Loucy (cell line): ENCODE data around the gene PRXL2B.

Experiments
- H2AFZ ChIP-seq: fragments of 200-600 bp; sonication (generic); 2 replicates; pipeline ENCODE4 v1.6.0; 2016; ENCODE audit warnings: antibody characterized with exemption, mild to moderate bottlenecking, low read length, moderate library complexity
- H3F3A ChIP-seq: fragments of 200-600 bp; 2 replicates; pipeline ENCODE4 v1.6.0; 2016; ENCODE audit warnings: antibody characterized with exemption, low read depth, mild to moderate bottlenecking
- H3K27me3 ChIP-seq: fragments of 200-600 bp; sonication (generic); 2 replicates; pipeline ENCODE4 v1.6.1; 2014; ENCODE audit warnings: low read length, mild to moderate bottlenecking; ENCODE audit not compliant: insufficient read depth, poor library complexity, severe bottlenecking
- H3K36me3 ChIP-seq: fragments of 200-600 bp; sonication (generic); 2 replicates; pipeline ENCODE4 v1.6.1; 2016; ENCODE audit warnings: low read length; ENCODE audit not compliant: insufficient read depth
- H3K4me1 ChIP-seq: fragments of 200-600 bp; sonication (generic); 2 replicates; pipeline ENCODE4 v1.5.1; 2014; ENCODE audit warnings: low read length, mild to moderate bottlenecking; ENCODE audit not compliant: insufficient read depth, poor library complexity, severe bottlenecking
- H3K4me2 ChIP-seq: fragments of 200-600 bp; sonication (generic); 2 replicates; pipeline ENCODE4 v1.6.0; 2014; ENCODE audit warnings: antibody characterized with exemption, low read length, low read depth, mild to moderate bottlenecking; ENCODE audit not compliant: poor library complexity, severe bottlenecking
- H3K4me3 ChIP-seq: fragments of 200-600 bp; sonication (generic); 2 replicates; pipeline ENCODE4 v1.5.1; 2014; ENCODE audit warnings: low read length, mild to moderate bottlenecking, mixed read lengths; ENCODE audit not compliant: poor library complexity, severe bottlenecking
- H3K79me2 ChIP-seq: fragments of 200-600 bp; sonication (generic); 2 replicates; pipeline ENCODE4 v1.6.1; 2014; ENCODE audit warnings: low read length; ENCODE audit not compliant: insufficient read depth
- H3K9ac ChIP-seq: fragments of 200-600 bp; sonication (generic); 2 replicates; pipeline ENCODE4 v1.6.0; 2014; ENCODE audit warnings: mild to moderate bottlenecking, low read depth, low read length, moderate library complexity; ENCODE audit not compliant: poor library complexity, severe bottlenecking
- H3K9me2 ChIP-seq: fragments of 200-600 bp; sonication (generic); replicated peaks from 2 replicates; pipeline ENCODE4 v1.6.1; 2016; ENCODE audit warnings: low read depth, low read length, mixed read lengths
- H3K9me3 ChIP-seq: fragments of 200-600 bp; sonication (generic); 2 replicates; pipeline ENCODE4 v1.6.1; 2014; ENCODE audit warnings: mild to moderate bottlenecking, antibody characterized with exemption, low read length, low read depth; ENCODE audit not compliant: insufficient read depth
- H4K20me1 ChIP-seq: fragments of 200-600 bp; sonication (generic); 2 replicates; pipeline ENCODE4 v1.6.0; 2014; ENCODE audit warnings: antibody characterized with exemption, low read length, mild to moderate bottlenecking; ENCODE audit not compliant: insufficient read depth, poor library complexity, severe bottlenecking
- CTCF ChIP-seq: fragments of 200-600 bp; sonication (generic); conservative IDR thresholded peaks from 2 replicates; pipeline ENCODE4 v1.5.1; 2014; ENCODE audit warnings: mild to moderate bottlenecking, antibody characterized with exemption, low read length
- EZH2phosphoT487 ChIP-seq: fragments of 200-600 bp; IDR thresholded peaks from 2 replicates; pipeline ENCODE4 v1.6.1; 2018; ENCODE audit warnings: antibody characterized with exemption, mild to moderate bottlenecking, moderate library complexity, borderline replicate concordance

The PRXL2B gene

GRCh38 chr1:2606396-2606880 lies 19.9 kb downstream of the PRXL2B start:
- Histone ChIP-seq H3K4me2 (no peak overlapping the region), H2AFZ (no peak overlapping the region), H4K20me1 (no peaks in the 10 kb centered on the region), H3K9me2 (no peaks in the 10 kb centered on the region), H3K4me1 (no peaks in the 10 kb centered on the region), H3K79me2 (no peaks in the 10 kb centered on the region), H3K4me3 (no peak overlapping the region), H3K9ac (no peak overlapping the region), H3K36me3 (no peaks in the 10 kb centered on the region), H3F3A (no peaks in the 10 kb centered on the region), H3K27me3 (no peaks in the 10 kb centered on the region), H3K9me3 (peaks cover 7% of the 10 kb centered on the region; the same call in 1 of the 2 replicates)
- TF ChIP-seq EZH2phosphoT487 (no peak), CTCF (no peak)

- Histone ChIP-seq H3K9me2 (no peaks in the 10 kb centered on the region), H3K9ac (no peak overlapping the region), H3K79me2 (no peaks in the 10 kb centered on the region), H3K36me3 (no peaks in the 10 kb centered on the region), H3K4me2 (no peak overlapping the region), H3K27me3 (no peaks in the 10 kb centered on the region), H2AFZ (no peak overlapping the region), H3K4me3 (no peak overlapping the region), H3K9me3 (peaks cover 7% of the 10 kb centered on the region; the same call in 1 of the 2 replicates), H3K4me1 (no peaks in the 10 kb centered on the region), H3F3A (no peaks in the 10 kb centered on the region), H4K20me1 (no peaks in the 10 kb centered on the region)
- TF ChIP-seq EZH2phosphoT487: no peak
- TF ChIP-seq CTCF: no peak
These were observed 20.5 kb downstream of the PRXL2B start for GRCh38 chr1:2606881-2607621.

- Histone ChIP-seq H4K20me1 (no peaks in the 10 kb centered on the region), H3F3A (no peaks in the 10 kb centered on the region), H3K4me1 (no peaks in the 10 kb centered on the region), H3K4me3 (no peak overlapping the region), H3K9ac (no peak overlapping the region), H3K9me3 (peaks cover 7% of the 10 kb centered on the region; the same call in 1 of the 2 replicates), H3K27me3 (no peaks in the 10 kb centered on the region), H3K36me3 (no peaks in the 10 kb centered on the region), H3K79me2 (no peaks in the 10 kb centered on the region), H3K4me2 (no peak overlapping the region), H2AFZ (no peak overlapping the region), H3K9me2 (no peaks in the 10 kb centered on the region)
- TF ChIP-seq EZH2phosphoT487 (no peak), CTCF (no peak)
These were observed 21.1 kb downstream of the PRXL2B start for GRCh38 chr1:2607641-2608091.
